ENCODE measurements around the gene DHX36.

DHX36 gene

GRCh38 chr3:154224366-154224765 lies 99.9 kb downstream of the DHX36 start:
- DNase-seq (ENCODE audit: low read depth): no peak

- DNase-seq (ENCODE audit: low read depth): peak; percentile 8
These were observed 100.8 kb downstream of the DHX36 start for GRCh38 chr3:154223519-154223918.
